GM03348 (cell line): ENCODE data around the gene ALPG.
"Not testable (repeated sequence)": the region's sequence is repeated elsewhere in the genome, so short reads cannot be mapped to it uniquely, and the experiment has no call there.

ENCODE experiments used
- DNase-seq: peaks from one replicate; pipeline ENCODE4 v3.0.0; 2012; ENCODE audit warnings: low spot score

The ALPG gene

GRCh38 chr2:232406556-232407310 lies at the start of gene ALPG:
Gene ALPG (plus strand): TSS chr2:232406844. CDS start chr2:232406895, 51 bp downstream.
- no peak for DNase-seq

DNA sequence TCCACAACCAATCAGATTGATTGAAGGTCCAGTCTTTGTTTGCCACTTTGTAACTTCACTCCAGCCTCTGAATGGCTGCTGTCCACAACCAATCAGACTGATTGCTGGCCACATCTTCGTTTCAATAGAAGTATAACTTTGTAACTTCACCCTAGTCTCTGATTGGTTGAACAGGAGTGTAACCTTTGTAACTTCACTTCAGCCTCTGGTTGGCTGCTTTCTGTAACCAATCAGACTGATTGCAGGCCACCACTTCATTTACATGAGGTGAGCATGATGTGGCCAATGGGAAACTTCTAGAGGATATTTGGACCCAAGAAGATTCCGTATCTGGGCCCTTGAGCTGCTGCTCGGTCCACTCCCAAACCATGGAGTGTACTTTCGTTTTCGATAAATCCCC lies 45.0 kb upstream of the ALPG start:
- DNase-seq = no peak

DNA sequence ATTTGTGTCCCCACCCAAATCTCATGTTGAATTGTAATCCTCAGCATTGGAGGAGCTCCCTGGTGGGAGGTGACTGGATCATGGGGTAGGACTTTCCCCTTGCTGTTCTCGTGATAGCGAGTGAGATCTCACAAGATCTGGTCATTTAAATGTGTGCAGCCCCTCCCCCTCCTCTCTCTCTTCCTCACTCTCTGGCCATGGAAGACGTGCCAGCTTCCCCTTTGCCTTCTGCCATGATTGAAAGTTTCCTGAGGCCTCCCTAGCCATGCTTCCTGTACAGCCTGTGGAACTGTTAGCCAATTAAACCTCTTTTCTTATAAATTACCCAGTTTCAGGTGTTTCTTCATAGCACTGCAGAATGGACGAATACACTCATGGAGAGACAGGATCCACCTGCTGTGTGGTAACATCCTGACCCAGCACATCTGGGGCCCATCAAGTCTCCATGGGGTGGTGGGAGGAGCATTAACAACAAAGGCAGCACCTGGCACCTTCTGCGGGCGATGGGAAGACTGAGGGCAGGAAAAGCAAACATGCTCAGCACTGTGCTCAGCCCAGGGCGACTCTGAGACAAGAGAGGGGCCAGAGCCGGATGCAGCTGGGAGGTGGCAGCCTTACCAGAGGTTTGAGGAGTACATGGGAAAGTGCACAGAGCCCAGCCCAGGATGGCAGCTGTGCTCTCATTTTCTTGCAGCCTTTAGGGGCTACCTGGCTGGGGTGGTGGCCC lies 44.3 kb upstream of the ALPG start:
- DNase-seq = no peak

- DNase-seq = not testable (repeated sequence)
Measured at GRCh38 chr2:232363064-232363783, 43.4 kb upstream of the ALPG start.

DNA sequence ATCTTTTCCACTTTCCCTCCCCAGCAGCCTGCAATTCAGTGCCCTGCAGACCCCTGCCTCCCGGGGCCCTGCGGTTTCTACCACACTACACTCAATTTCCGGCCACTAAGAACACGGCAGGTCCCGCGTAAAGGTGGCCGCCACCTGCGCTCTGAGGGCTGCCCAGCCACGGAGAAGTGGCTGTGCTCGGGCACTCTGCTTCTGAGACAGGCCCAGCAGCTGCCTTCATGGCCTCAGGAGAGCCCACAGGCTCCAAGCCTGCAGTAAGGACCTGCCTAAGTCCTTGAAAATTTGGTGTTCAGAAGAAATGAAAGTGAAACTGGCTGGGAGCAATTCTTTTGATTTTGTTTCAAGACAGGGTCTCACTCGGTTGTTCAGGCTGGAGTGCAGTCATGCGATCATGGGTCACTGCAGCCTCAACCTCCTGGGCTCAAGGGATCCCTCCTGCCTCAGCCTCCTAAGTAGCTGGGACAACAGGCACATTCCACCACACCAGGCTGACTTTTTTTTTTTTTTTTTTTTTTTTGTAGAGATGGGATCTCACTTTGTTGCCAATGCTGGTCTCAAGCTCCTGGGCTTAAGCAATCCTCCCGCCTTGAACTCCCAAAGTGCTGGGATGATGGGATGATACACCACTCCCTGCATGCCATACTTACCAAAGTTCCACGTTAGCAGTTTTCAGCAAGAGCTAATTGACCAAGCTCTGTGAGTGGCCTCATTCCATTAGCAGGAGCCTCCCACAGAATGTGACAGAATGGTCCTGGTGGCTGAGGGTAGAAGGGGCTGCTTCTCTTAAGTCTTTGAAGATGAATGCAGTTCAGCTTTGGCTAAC lies 42.6 kb upstream of the ALPG start:
- no peak for DNase-seq

- DNase-seq = not testable (repeated sequence)
Measured at GRCh38 chr2:232364806-232365594, 41.6 kb upstream of the ALPG start.

DNA sequence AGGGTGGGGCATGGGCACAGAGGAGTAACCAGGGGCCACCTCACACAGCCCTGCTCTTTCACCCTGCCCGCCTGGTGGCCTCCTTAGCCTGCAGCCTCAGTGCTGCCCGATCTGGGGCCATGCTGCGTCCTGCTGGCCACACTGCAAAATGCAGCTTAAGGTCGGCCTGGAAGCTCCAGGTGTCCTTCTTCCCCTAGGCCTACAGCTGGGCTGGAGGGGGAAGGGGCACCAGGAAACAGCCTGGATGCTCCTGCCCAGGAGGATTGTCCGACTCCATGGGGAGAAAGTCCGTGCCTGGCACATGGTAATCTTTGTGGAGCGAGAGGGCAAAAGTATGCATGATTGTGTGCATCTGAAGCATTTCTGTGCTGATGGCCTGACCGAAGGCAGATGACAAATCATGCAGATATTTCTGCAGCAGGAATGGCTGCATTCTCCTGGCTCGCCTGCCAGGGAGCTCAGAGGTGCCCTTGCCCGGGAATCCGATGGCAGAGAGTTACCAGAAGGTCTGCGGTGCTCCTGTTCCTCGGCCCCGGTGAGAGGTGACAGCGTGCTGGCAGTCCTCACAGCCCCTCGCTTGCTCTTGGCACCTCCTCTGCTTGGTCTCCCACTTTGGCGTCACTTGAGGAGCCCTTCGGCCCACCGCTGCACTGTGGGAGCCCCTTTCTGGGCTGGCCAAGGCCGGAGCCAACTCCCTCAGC lies 40.9 kb upstream of the ALPG start:
- DNase-seq = peak; percentile 55

DNA sequence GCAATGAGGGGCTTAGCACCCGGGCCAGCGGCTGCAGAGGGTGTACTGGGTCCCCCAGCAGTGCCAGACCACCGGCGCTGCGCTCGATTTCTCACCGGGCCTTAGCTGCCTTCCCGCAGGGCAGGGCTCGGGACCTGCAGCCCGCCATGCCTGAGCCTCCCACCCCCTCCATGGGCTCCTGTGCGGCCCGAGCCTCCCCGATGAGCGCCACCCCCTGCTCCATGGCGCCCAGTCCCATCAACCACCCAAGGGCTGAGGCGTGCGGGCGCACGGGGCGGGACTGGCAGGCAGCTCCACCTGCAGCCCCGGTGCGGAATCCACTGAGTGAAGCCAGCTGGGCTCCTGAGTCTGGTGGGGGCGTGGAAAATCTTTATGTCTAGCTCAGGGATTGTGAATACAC lies 40.2 kb upstream of the ALPG start:
- not testable (repeated sequence) for DNase-seq

GRCh38 chr2:232367016-232367415 lies 39.6 kb upstream of the ALPG start:
- DNase-seq = no peak

- no peak for DNase-seq
Measured at GRCh38 chr2:232367591-232368233, 38.9 kb upstream of the ALPG start.

GRCh38 chr2:232368311-232368731 lies 38.3 kb upstream of the ALPG start:
- DNase-seq = no peak

- DNase-seq = no peak
Measured at GRCh38 chr2:232369126-232369951, 37.3 kb upstream of the ALPG start.

GRCh38 chr2:232370007-232370406 lies 36.6 kb upstream of the ALPG start:
- not testable (repeated sequence) for DNase-seq

DNA sequence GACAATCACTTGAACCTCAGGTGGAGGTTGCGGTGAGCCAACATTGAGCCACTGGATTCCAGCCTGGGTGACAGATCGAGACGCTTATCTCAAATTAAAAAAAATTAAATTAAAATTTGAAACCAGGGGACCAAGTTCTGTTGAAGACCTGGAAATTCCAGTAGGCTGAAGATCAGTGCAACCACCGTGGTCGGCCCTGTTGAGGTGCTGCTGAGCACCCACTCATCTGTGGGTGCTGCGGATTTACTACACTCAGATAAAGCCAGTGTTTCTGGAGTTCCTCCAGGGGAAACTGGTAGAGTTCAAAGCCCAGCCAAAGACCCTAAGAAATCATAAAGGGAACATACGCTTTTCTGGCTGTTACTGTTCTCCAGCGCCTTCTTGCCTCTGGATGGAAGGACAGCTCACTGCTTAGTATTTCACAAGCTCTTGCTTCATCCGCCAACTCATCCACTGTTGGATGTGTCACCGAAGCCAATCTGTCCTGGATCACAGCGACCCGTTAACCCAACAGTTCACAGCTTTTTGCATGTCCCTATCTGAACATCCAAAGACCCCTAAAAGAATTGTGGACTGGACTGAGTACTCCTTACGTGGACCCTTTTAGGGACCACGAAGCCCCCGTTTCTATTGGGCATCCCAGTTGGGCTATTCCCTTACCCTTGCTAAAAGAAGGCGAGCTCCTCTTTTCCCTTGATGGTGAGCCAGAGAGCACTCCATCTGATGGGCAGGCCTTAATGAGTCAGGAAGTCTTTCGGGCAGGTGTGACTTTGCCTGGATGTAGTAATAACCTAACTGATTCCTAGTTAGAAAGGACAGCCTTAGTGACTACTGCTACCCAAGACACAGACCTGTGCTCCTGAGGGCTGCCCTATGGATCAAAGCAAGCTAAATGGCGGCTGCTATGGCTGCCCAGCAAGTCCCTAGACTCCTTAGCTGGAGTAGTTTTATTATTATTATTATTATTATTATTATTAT lies 34.1 kb upstream of the ALPG start:
- no peak for DNase-seq

DNA sequence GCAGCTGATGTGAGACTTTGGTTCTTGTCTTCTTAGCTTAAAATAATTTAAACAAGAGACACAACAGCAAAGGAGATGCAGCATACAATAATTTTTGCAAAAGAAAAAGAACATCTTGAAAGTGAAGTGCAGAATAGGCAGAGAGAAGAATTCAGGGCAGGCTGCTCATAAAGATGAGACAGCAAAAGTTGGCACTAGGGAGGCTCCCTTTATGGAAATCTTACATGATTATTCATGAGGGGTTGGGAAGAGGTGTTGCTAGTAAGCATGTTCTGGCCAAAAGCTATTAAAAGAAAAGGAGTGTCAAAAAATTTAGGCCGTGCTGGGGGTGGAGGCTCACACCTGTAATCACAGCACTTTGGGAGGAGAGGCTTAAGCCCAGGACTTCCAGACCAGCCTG lies 32.3 kb upstream of the ALPG start:
- DNase-seq = no peak

DNA sequence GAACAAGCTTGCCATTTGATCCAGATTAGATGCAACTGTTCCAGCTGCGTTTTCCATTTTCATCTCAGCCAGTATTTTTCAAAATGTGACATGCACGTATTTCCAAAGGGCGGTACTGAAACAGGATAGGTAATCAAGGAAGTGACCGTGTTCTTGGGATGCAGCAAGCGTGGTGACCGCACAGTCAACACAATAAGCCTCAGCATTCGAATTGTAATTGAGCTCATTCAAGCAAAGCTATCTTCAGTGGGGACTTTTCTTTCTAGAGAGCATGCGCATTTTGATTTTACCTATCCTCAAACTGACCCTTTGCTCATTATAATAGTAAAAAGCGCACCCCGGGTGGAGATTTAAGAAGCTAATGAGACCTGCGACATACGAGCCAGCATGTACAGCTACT lies 31.5 kb upstream of the ALPG start:
- no peak for DNase-seq

DNA sequence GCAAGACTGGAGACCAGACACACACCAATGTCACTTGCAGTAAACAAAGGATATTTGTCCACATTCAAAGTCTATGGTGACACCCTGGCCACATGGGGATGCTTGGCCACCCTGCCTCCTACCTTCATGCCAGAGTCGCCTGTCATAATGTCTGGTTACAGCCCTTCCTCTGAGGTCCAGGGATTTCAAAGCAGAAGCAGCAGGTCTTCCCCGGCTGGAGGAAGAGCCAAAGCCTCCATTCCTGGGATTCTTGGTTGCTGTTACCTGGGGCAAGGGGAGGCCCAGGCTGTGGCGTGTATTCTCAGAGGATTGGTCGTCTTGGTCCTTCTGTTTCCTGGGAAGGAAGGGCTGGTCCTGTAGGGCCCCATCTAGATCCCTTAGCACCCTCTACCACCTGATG lies 30.4 kb upstream of the ALPG start:
- DNase-seq = no peak

DNA sequence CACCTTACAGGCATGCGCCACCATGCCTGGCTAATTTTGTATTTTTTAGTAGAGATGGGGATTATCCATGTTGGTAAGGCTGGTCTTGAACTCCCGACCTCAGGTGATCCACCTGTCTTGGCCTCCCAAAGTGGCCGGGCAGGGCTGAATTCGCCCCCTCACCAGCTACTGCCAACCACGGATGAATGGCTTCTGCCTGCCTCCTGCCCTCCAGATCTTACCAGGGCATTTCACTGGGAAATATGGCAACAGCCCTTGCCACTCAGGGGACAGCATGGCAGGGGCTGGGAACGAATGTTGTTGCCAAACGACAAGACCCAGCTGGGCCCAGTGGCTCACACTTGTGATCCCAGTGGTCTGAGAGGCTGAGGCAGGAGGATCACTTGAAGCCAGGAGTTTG lies 29.9 kb upstream of the ALPG start:
- no peak for DNase-seq
